ENCODE results near the gene TMEM218. TPM values are rescaled to one million over a fixed set of nuclear protein-coding genes. Genes with fewer than 3 reads are reported as not detected.

Gene TMEM218
- total RNA-seq, 2 experiments from 2014 or later: 13.7 to 15.6 TPM

GRCh38 chr11:125076378-125076945, 35.0 kb downstream of the TMEM218 start:
- peaks cover 6% of the 10 kb centered on the region for H3K4me1 Mint-ChIP-seq
- no peaks in the 10 kb centered on the region for H3K9me3 Mint-ChIP-seq
- no peaks in the 10 kb centered on the region for H3K27me3 Mint-ChIP-seq
- ChIA-PET CTCF (no interaction called here), POLR2A (no interaction called here)
- H3K27ac Mint-ChIP-seq: no peak overlapping the region
- H3K36me3 Mint-ChIP-seq (ENCODE audit: low read depth): no peaks in the 10 kb centered on the region
- DNase-seq: no peak
- H3K4me3 Mint-ChIP-seq: no peak overlapping the region

DNA sequence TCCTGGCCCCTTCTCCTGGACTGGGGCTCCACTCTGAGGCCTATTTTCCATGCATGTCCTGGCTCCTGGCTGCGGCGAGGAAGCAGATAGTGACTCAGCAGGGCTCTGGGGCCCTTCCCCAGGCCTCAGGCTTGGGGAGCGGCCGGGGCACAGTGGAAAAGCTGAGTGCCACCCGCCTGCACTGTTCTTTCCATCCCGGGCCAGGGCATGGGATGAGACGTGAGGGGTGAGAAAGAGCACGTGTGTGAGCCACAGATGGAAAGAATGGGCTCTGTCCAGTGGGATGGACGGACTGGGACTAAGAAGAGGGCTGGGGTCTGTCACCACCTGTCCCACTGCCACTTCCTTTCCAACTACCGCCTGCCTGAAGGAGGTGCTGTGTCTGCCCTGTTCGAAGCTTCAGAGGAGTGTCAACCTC, 35.5 kb downstream of the TMEM218 start:
- H3K9me3 Mint-ChIP-seq: no peaks in the 10 kb centered on the region
- H3K4me3 Mint-ChIP-seq: no peak overlapping the region
- no peak for DNase-seq
- no peak overlapping the region for H3K27ac Mint-ChIP-seq
- peaks cover 11% of the 10 kb centered on the region for H3K4me1 Mint-ChIP-seq
- ChIA-PET CTCF (no interaction called here), POLR2A (interaction anchor here (1.4 kb wide), 1 partner anchor 35 kb away, joined by 3 read pairs; no protein-coding TSS in a partner anchor)
- H3K36me3 Mint-ChIP-seq (ENCODE audit: low read depth): no peaks in the 10 kb centered on the region
- no peaks in the 10 kb centered on the region for H3K27me3 Mint-ChIP-seq

DNA sequence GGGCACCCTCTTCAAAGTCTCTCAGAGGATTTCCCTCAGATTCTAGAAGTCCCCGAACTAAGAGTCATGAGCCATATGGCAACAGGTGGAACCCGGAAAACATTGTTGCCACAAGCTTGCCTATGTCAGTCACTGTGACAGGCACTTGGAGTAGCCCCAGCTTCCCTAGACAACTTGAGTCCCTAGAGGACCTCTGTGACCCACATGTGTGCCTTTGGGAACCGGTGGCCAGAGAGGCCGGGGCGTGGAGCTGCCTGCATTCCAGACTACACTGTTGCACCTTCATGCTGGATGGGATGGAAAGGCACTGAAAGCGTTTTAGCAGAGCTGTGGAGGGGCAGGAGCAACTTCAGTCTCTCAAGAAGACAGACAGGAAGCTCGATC, 36.2 kb downstream of the TMEM218 start:
- ChIA-PET POLR2A (interaction anchor here (1.4 kb wide), 1 partner anchor 36 kb away, joined by 3 read pairs; no protein-coding TSS in a partner anchor), CTCF (no interaction called here)

GRCh38 chr11:125074511-125075241, 36.8 kb downstream of the TMEM218 start:
- no peak for DNase-seq
- ChIA-PET POLR2A (interaction anchor here (1.4 kb wide), 1 partner anchor 36 kb away, joined by 3 read pairs; no protein-coding TSS in a partner anchor), CTCF (no interaction called here)
- Mint-ChIP-seq H3K4me1 (peaks cover 24% of the 10 kb centered on the region), H3K27me3 (no peaks in the 10 kb centered on the region), H3K4me3 (no peak overlapping the region), H3K36me3 (ENCODE audit: low read depth) (no peaks in the 10 kb centered on the region), H3K9me3 (no peaks in the 10 kb centered on the region), H3K27ac (no peak overlapping the region)

More for the DNA sequence above, 36.2 kb downstream of the TMEM218 start:
- no peaks in the 10 kb centered on the region for H3K36me3 Mint-ChIP-seq (ENCODE audit: low read depth)
- no peaks in the 10 kb centered on the region for H3K27me3 Mint-ChIP-seq
- H3K4me3 Mint-ChIP-seq: no peak overlapping the region
- peaks cover 18% of the 10 kb centered on the region for H3K4me1 Mint-ChIP-seq
- H3K9me3 Mint-ChIP-seq: no peaks in the 10 kb centered on the region
- DNase-seq: no peak
- H3K27ac Mint-ChIP-seq: no peak overlapping the region

DNA sequence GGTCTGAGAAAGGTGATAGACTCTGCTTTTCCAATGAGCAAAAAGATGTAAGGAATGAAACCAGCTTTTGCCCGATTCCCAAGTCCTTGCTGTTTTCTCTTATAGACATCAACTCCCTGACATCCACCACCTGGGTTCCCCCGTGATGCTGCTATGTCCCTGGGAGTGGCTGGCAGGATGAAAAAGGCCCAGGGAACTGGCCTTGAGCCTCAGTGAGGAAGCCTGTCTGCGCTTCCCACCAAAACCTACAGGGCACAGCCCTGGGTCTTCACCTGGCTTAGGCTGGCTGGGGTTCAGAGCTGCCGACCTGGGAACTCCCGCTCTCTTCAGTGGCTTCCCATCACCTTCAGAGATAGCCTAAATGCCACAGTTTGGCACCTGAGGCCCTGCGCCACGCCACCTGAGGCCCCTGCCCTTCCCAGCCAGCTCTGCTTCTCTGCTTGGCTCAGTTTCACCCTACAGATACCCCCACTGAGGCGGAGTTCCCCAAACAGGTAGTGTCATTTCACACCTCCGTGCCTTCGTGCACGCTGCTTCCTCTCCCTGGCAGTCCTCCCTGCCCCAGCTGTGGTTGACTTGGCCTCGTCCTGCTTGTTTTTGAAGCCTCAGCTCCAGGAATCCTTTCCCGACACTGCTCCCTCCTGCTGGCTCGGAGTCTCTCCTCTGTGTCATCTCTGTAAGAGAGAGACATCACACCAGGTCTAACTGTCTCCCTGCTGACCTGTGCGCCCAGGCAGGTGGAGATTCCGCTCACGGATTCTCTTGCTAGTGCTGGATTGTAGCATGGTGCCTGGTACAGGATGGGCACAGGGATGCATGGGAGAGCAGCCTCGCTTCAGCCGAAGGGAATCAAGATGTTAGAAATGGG, 37.6 kb downstream of the TMEM218 start:
- POLR2A ChIA-PET: no interaction called here

DNA sequence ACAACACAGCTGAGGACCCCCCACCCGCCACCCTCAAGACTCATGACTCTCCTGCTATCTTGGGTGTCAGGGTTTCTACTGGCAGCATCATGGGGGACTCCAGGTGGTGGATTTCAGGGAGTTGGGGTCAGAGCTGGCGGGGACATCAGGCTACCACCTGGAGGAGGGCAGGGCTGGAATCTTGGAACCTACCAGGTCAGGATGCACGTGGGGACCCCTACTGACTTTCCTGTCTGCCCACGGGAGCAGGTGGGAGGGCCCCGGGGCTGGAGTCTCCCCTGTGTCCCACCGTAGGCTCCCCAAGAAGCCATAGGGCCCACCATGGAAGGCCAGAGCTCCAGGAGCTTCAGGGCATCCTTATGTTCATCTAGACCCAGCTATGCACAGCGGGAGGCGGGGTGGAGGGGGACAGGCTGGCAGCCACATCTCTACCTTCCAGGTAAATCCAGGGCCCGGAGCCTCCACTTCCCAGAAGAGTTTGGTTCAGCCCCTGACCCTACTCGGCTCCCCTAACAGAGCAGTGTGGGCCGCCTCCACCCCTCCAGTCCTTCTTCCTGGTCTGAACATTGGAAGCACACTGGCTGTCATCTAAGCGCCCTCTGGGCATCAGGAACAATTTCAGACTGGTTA, 38.4 kb downstream of the TMEM218 start:
- Mint-ChIP-seq H3K36me3 (ENCODE audit: low read depth) (no peaks in the 10 kb centered on the region), H3K9me3 (no peaks in the 10 kb centered on the region), H3K4me1 (peaks cover 29% of the 10 kb centered on the region), H3K4me3 (no peak overlapping the region), H3K27ac (no peak overlapping the region), H3K27me3 (no peaks in the 10 kb centered on the region)
- ChIA-PET POLR2A (no interaction called here), CTCF (no interaction called here)
- no peak for DNase-seq

More for the DNA sequence above, 37.6 kb downstream of the TMEM218 start:
- H3K27ac Mint-ChIP-seq: no peak overlapping the region
- no peaks in the 10 kb centered on the region for H3K27me3 Mint-ChIP-seq
- no peak for DNase-seq
- no peak overlapping the region for H3K4me3 Mint-ChIP-seq
- H3K9me3 Mint-ChIP-seq: no peaks in the 10 kb centered on the region
- CTCF ChIA-PET: no interaction called here
- peaks cover 29% of the 10 kb centered on the region for H3K4me1 Mint-ChIP-seq
- H3K36me3 Mint-ChIP-seq (ENCODE audit: low read depth): no peaks in the 10 kb centered on the region

DNA sequence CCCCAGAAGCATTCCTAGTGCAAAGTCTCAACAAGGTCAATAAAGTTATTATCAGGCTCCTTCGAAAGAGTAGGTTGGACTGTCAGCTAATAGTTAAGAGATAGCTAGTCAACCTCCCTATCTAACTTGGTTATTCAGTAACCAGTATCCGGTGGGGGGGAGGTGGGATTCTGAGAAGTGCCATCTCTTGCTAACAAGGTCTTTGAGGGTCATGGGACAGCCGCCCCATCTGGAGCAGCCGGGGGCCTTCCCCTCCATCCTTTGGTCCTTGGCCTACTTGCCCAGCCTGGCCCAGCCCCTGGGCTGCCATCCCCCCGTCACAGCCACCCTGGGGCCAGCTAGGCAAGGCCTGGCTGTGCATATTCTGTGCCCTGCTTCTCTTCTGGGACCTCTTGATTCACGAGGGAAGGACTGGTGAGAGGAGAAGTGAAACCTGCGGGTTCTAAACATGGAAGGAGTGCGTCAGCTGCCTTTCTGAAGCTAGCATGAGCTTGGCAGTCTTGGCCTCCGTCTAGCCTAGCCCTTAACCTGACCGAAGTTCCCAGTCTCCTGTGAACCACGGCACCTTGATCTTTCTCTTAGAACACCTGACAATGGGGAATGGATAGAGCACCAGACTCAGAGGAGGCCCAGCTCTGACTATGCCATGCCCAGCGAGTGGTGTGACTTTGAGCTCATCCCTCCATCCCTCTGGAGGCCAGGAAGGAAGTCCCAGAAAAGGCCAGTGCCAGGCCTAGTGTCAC, 39.0 kb downstream of the TMEM218 start:
- H3K27me3 Mint-ChIP-seq: no peaks in the 10 kb centered on the region
- H3K36me3 Mint-ChIP-seq (ENCODE audit: low read depth): no peaks in the 10 kb centered on the region
- CTCF ChIA-PET: no interaction called here
- H3K9me3 Mint-ChIP-seq: no peaks in the 10 kb centered on the region
- no peak overlapping the region for H3K4me3 Mint-ChIP-seq
- H3K4me1 Mint-ChIP-seq: peaks cover 29% of the 10 kb centered on the region
- no peak overlapping the region for H3K27ac Mint-ChIP-seq
- no peak for DNase-seq
- POLR2A ChIA-PET: no interaction called here

- no peak overlapping the region for H3K4me3 Mint-ChIP-seq
- H3K27me3 Mint-ChIP-seq: no peaks in the 10 kb centered on the region
- DNase-seq: no peak
- ChIA-PET CTCF (interaction anchor here (0.9 to 1.1 kb wide), 2 partner anchors 39 to 195 kb away, joined by 3 read pairs; no protein-coding TSS in a partner anchor), POLR2A (no interaction called here)
- no peaks in the 10 kb centered on the region for H3K36me3 Mint-ChIP-seq (ENCODE audit: low read depth)
- H3K4me1 Mint-ChIP-seq: peaks cover 29% of the 10 kb centered on the region
- H3K27ac Mint-ChIP-seq: no peak overlapping the region
- H3K9me3 Mint-ChIP-seq: no peaks in the 10 kb centered on the region
Measured at GRCh38 chr11:125071846-125072217, 39.6 kb downstream of the TMEM218 start.

- Mint-ChIP-seq H3K4me1 (peaks cover 29% of the 10 kb centered on the region), H3K36me3 (ENCODE audit: low read depth) (no peaks in the 10 kb centered on the region), H3K9me3 (no peaks in the 10 kb centered on the region), H3K27ac (peak overlapping the region; percentile 26), H3K4me3 (no peak overlapping the region), H3K27me3 (peaks cover under 1% of the 10 kb centered on the region)
- ChIA-PET CTCF (interaction anchor here (0.9 to 1.1 kb wide), 2 partner anchors 39 to 195 kb away, joined by 3 read pairs; no protein-coding TSS in a partner anchor), POLR2A (no interaction called here)
- DNase-seq: no peak
Measured at GRCh38 chr11:125071435-125071834, 40.0 kb downstream of the TMEM218 start.

GRCh38 chr11:125070699-125071254, 40.6 kb downstream of the TMEM218 start:
- ChIA-PET CTCF (interaction anchor here (0.9 to 1.1 kb wide), 2 partner anchors 40 to 194 kb away, joined by 3 read pairs; no protein-coding TSS in a partner anchor), POLR2A (interaction anchor here (1.2 kb wide), 1 partner anchor 117 kb away, joined by 7 read pairs; the partner anchor contains the start of gene CCDC15)
- Mint-ChIP-seq H3K27ac (peak overlapping the region; percentile 50), H3K27me3 (peaks cover 4% of the 10 kb centered on the region), H3K9me3 (no peaks in the 10 kb centered on the region), H3K4me3 (no peak overlapping the region), H3K36me3 (ENCODE audit: low read depth) (no peaks in the 10 kb centered on the region), H3K4me1 (peaks cover 29% of the 10 kb centered on the region)
- DNase-seq: peak; percentile 60

DNA sequence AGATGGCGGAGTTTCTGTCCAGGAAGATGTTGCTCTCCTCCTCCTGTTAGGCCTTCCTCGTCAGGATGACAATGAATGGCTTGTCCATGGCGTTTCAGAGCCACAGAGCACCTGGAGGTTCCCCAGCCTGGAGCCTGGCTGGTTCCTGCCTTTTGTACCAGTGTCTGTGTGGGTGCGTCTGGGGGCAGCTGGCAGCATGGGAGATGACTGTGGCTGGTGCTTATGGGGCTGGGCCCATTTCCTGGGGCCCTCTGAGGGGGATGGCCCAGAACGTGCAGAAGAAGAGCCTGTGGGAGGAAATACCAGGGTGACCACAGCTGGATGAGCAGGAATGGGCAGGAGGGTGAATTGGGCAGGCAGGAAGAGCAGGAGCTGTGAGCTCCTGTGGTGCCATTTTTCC, 41.6 kb downstream of the TMEM218 start:
- no peaks in the 10 kb centered on the region for H3K36me3 Mint-ChIP-seq (ENCODE audit: low read depth)
- H3K27me3 Mint-ChIP-seq: peaks cover 13% of the 10 kb centered on the region
- CTCF ChIA-PET: no interaction called here
- DNase-seq: no peak
- H3K4me1 Mint-ChIP-seq: peaks cover 29% of the 10 kb centered on the region
- no peak overlapping the region for H3K27ac Mint-ChIP-seq
- H3K9me3 Mint-ChIP-seq: no peaks in the 10 kb centered on the region
- no peak overlapping the region for H3K4me3 Mint-ChIP-seq
- POLR2A ChIA-PET: interaction anchor here (1.2 kb wide), 1 partner anchor 116 kb away, joined by 7 read pairs; the partner anchor contains the start of gene CCDC15

DNA sequence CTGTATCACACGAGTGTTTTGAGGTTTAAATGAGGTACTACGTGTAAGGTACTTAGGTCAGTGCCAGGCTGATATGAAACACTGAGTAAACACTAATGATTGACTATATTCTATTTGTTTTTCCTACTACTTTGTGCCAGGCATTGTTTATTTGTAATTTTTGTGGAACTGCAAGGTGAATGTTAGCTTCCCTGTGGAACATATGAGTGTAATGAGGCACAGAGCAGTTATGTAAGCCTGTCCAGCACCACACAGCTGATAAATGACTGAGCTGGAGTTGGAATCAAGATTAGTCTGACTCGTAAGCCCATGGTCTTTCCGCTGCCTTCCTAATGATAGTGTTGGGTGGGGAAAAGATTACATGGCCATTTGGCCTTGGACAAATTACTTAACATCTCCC, 42.4 kb downstream of the TMEM218 start:
- Mint-ChIP-seq H3K27ac (no peak overlapping the region), H3K36me3 (ENCODE audit: low read depth) (no peaks in the 10 kb centered on the region), H3K27me3 (peaks cover 21% of the 10 kb centered on the region), H3K9me3 (no peaks in the 10 kb centered on the region), H3K4me3 (no peak overlapping the region), H3K4me1 (peaks cover 33% of the 10 kb centered on the region)
- DNase-seq: no peak
- POLR2A ChIA-PET: no interaction called here
- CTCF ChIA-PET: interaction anchor here (1.0 kb wide), 1 partner anchor 71 kb away, joined by 3 read pairs; no protein-coding TSS in a partner anchor

All from activated CD4-positive, alpha-beta memory T cell treated with anti-CD3 and anti-CD28 coated beads, Interleukin-2, amount 10 ng/mL, durations not matched to agents 7 days and 5 days (primary cell).